DMS114 treated with DMSO at 0.1 percent for 48 hours (cell line): ENCODE data around the gene EMC1.
"Not testable (repeated sequence)": the region's sequence is repeated elsewhere in the genome, so short reads cannot be mapped to it uniquely, and the experiment has no call there.

Experiments
- DNase-seq: peaks from one replicate; lab custom pipeline; 2025; ENCODE audit not compliant: unreplicated experiment; lab: John Stamatoyannopoulos, UW

The EMC1 gene

DNA sequence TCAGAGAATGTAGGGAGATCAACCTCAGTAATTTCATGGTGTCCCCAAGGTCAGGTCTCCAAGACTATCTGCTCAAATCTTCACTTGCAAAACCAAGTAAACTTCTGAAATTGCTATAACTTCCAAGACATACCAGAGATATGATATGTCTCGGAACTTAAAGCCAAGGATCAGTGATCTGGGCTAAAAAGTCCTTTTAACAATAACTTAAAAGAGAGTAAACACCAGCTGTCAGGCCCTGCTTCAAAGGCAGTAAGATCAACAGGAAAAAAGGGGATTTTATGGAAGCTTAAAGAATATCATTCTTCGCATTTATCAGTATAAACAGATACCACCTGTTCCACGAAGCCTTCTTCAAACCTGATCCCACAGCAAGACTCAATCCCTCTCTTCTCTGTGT, 55.0 kb downstream of the EMC1 start:
- no peak for DNase-seq

DNA sequence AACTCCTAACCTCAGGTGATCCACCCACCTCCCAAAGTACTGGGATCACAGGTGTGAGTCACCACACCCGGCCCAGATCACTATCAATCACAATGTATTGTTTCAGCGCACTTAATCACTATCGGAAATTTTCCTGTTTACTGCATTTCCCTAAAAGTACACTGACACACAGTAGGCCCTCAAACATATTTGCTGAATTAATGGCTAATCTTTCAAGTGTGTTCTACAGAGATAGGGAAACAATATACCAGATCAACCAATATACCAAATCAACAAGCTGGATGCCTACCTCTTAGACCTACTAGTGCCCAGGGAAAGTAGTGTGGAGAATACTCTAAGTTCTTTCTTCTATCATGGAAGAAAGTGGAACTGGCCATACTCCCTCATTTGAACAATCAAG, 58.3 kb downstream of the EMC1 start:
- DNase-seq, result no peak

DNA sequence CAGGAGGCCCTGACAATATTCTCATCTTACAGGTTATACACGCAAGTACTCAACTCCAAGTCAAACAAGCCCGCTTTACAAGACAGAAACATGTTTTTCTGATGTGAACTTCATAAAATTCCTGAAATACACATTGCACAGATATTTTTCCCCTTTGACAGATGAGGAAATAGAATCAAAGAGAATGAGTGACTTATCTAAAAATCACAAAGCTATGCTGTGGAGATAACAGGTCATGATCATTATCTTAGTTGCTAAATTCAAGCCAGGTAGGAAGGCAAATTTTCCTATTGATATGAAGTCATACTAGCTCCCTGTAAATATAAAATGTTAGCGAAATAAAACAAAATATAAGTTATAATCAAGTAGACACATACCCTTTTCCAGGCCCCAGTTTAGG, 59.5 kb downstream of the EMC1 start:
- no peak for DNase-seq

DNA sequence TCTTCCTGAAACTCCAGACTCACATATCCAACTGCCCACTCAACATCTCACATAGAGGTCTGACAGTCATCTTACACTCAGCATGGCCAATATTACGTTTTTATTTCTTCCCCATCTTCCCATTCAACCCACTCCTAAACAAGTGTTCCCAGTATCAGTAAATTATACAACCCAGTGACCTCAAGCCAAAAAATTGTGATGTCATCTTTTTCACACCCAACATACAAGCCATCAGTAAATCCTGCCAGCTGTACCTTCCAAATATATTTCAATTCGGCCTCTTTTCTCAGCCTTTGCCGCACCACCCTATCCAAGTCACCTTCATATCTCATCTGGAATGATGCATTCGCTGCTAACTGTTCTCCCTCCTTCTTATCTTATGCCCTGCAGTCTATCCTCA, 60.9 kb downstream of the EMC1 start:
- no peak for DNase-seq

DNA sequence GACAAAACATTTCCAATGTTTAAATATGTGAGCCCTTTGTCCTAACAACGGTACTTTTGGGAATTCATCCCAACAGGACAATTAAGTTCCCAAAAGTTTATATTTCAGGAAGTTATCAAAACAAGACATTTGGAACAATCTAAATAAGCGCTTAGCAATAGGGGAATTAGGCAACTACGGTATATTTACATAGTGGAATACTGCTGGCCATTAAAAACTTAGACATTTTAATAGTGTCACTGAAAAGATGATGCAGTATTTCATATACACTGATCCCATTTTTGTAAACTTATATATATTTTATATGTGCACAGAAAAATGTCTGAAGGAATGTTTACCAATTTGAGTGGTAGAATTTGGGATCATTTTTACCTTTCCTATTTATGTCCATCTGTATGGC, 62.1 kb downstream of the EMC1 start:
- DNase-seq, result no peak

DNA sequence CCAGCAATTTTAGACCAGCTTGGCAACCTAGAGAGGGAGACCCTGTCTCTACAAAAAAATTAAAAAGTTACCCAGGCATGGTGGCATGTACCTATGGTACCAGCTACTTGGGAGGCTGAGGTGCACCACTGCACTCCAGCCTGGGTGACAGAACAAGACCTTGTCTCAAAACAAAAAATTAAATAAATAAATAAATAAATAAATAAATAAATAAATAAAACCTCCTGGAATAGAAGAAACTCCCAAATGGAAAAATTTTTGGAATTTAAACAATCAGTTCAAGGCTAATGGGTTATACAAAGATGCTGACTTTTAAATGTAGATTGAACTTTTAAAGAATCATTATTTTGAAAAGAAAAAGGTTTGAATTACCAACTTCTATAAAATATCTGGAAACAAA, 63.5 kb downstream of the EMC1 start:
- DNase-seq, result no peak

DNA sequence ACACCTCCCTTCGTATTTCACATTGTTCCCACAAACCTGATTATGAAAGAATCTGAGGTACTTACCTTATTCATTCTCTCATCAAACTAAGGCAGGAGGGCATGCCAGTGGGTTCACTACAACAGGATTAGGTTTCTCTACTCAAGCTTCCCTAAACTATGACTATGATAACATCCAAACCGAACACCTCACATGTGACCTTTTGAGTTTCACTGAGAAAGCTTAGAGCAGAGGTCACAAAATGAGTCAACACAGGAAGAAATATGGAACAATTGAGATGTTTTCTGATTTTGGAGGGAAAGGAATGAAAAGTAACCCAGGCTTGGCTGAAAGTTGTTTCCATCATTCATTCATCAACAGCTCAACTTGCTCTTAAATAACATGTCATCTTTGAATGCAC, 65.3 kb downstream of the EMC1 start:
- no peak for DNase-seq

DNA sequence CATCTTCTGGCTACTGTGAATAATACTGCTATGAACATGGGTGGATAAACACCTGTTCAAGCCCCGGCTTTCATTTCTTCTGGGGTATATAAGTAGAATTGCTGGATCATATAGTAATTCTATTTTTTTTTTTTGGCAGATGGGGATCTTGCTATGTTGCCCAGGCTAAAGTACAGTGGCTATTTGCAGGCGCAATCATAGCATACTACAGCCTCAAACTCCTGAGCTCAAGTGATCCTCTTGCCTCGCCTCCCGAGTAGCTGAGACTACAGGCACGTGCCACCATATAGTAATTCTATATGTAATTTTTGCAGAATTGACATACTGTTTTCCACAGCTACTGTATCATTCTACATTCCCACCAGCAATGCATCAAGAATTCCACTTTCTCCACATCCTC, 69.1 kb downstream of the EMC1 start:
- no peak for DNase-seq

DNA sequence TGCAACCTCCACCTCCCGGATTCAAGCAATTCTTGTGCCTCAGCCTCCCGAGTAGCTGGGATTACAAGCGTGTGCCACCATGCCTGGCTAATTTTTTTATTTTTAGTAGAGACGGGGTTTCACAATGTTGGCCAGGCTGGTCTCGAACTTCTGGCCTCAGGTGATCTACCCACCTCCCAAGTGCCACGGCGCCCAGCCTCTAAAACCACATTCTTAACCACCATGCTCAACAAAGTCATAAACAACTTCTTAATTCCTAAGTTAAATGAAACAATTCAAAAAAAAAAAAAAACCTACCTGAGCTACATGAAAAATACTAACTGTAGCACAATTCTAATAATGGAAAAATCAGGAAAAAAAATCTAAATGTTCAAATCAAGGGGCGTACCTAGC, 71.1 kb downstream of the EMC1 start:
- DNase-seq, result not testable (repeated sequence)

DNA sequence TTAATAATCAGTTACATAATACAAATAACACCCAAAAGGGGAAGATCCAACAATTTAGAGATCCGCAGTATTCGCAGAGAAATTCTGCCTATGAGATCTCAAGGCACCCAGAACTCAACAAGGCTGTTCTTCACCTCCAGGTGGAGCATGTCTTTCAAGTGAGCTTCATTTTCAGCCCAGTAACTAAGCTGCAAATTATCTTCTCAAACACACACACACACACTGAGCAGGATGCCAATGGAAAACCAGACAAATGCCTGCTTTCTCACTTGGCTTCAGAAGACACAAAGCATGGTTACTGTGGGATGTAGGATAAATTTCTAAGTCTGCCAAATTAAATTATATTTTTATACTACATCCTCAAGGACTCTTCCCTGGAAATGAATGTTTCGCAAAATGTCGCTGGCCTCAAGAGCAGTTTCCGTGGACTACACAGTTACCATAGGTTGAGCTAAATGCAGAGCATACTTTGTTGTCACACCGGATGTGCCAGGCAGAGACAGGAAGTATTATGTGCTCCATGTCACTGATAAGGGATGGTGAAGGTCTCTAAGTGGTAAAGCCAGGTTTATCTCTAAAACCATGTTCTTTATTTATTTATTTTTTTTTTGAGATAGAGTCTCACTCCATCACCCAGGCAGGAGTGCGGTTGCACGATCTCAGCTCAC, 71.6 kb downstream of the EMC1 start:
- DNase-seq, result peak; percentile 27

DNA sequence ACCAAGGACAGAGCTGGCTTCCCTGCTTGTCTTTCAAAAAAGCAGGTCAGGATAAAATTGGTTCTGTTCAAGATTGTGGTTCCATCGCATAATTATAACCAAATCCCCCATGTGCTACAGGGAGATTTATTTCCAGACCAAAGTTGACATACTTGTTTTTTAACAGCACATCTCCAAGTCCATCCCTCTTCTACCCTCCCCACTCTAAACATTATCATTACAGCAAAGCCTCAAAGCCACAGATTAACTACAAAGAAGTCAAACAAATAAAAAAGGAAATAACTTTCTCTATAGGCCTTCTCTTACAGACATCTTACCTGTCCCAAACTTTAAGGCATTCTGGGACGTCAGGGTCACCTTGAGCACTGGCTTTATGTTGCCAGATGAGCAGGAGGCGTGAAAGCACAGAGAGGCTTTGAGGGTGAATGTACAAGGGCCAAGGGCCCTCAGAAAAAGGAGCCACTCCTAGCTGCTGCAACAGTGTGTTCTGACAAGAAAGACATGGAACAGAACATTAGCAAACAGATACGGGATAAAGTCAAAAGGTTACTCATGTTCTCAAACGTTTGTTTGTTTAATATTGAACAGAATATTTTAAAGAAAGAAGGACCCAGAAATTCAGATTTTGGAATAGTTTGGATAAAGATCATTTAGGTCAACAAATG, 72.5 kb downstream of the EMC1 start:
- DNase-seq, result no peak

DNA sequence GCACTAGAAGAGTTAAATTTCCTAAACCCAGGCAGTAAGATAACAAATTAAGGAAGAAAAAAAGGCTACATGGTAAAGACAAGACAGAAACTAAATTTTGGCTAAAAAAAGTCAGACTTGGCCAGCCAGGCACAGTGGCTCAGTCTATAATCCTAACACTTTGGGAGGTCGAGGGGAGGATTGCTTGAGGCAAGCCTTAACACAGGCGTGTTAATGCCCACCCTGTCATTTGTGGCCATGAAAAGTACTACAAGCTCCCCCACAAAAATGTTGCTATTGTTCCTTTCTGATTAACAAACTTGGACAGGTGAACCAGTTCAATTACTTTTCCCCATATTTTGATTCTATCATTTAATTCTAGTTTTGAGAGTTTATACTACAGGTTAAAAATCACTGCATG, 73.5 kb downstream of the EMC1 start:
- DNase-seq, result no peak

DNA sequence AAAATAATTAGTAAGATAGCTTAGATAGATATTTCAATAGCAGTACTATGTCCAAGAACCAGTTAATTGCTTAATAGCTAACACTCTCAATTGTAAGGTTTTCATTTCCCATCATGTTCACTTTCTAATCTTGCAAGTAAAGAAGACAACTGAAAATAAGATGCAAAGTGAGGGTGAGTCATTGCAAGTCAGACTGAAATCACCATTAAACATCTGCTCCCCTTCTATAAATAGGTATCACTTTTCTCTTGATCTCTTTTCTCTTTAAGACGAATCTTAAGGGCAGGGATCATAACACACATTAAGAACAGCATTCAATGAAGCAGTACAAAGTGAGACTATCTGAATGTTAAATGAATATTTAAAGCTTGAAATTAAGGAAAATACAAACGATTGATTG, 81.7 kb downstream of the EMC1 start:
- no peak for DNase-seq

DNA sequence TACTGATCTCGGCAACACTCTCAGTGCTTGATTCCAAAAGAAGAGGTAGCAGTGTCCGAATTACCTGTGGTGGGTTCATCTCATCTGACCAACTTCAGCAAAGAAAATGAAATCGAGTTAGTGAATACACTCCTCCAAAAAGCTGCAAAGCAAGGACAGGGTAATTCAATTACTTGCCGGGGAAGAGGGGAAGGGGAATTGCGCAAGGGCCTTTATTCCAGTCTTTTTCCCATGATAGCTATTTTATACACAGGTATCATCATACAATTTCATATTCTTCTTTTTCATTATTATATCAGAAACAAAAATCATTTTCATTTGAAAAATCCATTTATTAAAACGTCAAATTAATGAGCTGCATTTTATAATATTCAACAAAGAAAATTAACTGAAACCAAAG, 84.2 kb downstream of the EMC1 start:
- no peak for DNase-seq

DNA sequence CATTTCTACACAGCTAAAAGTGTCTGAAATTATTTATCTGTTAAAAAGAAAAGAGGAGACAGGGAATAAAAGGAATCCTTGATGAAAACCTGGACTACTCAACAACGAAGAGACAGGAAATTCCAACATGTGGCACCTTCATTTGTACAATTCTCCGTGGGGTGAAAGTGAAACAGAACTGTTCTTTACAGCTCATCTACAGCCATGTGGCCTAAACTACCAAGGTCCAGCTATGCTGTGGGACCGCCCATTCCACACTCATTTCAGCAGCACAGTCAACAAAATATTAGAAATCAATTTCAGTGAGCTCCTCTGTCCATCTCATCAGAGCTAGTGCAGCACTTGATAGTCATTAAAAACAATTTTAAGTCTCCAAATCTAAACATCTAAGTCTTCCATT, 85.3 kb downstream of the EMC1 start:
- no peak for DNase-seq
